ENCODE results near the gene ACTR1B. TPM values are rescaled to one million over a fixed set of nuclear protein-coding genes. Genes with fewer than 3 reads are reported as not detected.

ACTR1B gene
- total RNA-seq, 1 donor from 2014 or later, result 142 TPM

DNA sequence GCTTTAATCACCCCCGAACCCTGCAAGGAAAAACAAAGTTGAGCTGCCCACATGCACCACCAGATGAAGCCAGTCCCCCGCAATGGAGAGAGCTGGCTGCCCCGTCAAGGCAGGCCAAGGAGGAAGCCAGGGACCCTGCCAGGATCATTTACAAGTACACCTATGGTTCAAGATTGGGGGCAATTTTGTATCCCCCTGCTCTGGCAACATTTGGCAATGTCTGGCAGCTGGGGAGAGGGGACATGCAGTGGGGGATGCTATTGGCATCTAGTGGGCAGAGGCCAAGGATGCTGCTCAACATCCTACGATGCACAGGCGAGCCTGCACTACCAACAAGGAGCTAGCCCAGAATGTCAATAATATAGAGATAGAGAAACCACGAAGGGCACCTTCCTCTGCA is 1.9 kb downstream of the ACTR1B start:
- DNase-seq (ENCODE audit: low spot score), result no peak
- H3K27ac Mint-ChIP-seq, result peak overlapping the region; percentile 98
- H3K27me3 Mint-ChIP-seq (ENCODE audit: low read depth), result no peaks in the 10 kb centered on the region

DNA sequence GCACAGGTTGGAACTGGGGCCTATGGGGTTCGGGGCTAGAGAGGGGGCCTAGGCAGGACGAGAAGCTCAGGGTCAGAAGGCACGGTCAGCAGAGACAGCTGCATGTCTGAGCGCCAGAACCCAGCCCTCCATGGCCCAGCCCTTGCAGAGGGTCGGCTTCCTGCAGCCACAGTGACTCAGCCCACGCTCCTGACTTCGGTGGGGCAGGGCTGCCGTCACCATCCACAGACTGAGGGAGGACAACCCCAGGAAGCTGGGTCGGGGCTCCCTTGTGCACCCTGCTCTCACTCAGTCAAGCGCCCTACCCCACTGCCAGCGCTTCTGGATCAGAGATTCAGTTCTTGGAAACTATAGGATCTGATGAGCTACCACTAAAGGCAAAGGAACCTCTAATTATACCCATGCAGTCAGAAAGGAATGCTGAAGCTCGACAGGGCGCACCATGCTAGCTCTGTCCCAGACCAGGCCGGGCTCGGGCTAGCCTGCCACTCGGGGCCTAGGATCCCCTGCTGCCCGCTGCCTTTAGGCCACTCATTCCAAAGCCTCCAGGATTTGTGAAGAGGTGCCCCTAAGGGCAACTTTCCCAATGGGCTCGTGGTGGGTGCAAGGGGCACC is 3.0 kb downstream of the ACTR1B start:
- peak overlapping the region; percentile 98 for H3K27ac Mint-ChIP-seq
- peaks cover 28% of the 10 kb centered on the region for H3K4me1 Mint-ChIP-seq (ENCODE audit: low read depth)
- no peaks in the 10 kb centered on the region for H3K27me3 Mint-ChIP-seq (ENCODE audit: low read depth)
- no peak overlapping the region for H3K4me3 Mint-ChIP-seq (ENCODE audit: low read depth)
- no peaks in the 10 kb centered on the region for H3K9me3 Mint-ChIP-seq
- peaks cover 53% of the 10 kb centered on the region for H3K36me3 Mint-ChIP-seq (ENCODE audit: low read depth)
- intact Hi-C loops (cut with micrococcal nuclease), result loop anchor here (5.0 kb wide), 2 partner anchors 351 to 1514 kb away; partner anchors contain the start of gene DUSP2
- DNase-seq (ENCODE audit: low spot score), result no peak

More for the DNA sequence above, 1.9 kb downstream of the ACTR1B start:
- H3K36me3 Mint-ChIP-seq (ENCODE audit: low read depth), result peaks cover 46% of the 10 kb centered on the region
- intact Hi-C loops (cut with micrococcal nuclease), result loop anchor here (1.0 to 5.0 kb wide), 3 partner anchors 83 to 1515 kb away; partner anchors contain the start of gene DUSP2
- peaks cover 28% of the 10 kb centered on the region for H3K4me1 Mint-ChIP-seq (ENCODE audit: low read depth)
- no peaks in the 10 kb centered on the region for H3K9me3 Mint-ChIP-seq
- H3K4me3 Mint-ChIP-seq (ENCODE audit: low read depth), result peak overlapping the region; percentile 92

DNA sequence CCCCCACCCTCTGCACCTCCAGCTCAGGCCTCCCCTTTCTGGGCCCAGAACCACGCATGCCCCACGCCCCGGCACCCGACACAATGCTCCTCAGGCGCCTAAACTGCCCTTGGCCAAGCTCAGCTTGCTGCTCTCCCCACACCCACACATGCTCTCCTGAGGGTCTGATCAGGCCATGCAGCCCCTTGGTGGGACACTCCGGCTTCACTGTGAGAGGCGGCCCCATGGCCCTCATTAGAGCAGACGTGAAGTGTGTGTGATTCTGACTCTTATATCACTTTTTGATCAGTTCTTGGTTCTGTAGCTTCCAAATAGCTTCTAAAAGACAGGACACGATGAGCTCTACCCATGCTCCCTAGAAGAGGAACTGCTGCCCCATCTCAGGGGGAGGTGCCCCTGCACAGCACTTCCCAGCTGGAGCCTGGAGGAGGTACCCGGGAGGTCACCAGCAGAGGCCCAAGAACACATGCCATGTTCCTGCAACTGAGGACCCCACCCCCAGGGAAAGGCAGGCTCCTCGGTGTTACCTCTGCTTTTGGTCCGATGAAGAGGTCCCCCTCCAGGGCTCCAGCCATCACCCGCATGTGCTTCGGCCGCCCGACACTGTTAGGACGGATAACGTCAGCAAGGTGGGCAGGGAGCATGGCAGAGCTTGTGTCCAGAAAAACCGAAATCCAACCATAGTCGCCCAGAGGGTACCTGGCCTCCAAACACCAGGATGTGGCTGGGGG is 3.6 kb downstream of the ACTR1B start:
- Mint-ChIP-seq H3K4me3 (ENCODE audit: low read depth) (no peak overlapping the region), H3K27me3 (ENCODE audit: low read depth) (no peaks in the 10 kb centered on the region), H3K27ac (no peak overlapping the region), H3K9me3 (no peaks in the 10 kb centered on the region), H3K36me3 (ENCODE audit: low read depth) (peaks cover 57% of the 10 kb centered on the region), H3K4me1 (ENCODE audit: low read depth) (peaks cover 30% of the 10 kb centered on the region)
- intact Hi-C loops (cut with micrococcal nuclease), result loop anchor here (5.0 kb wide), 2 partner anchors 352 to 1513 kb away; partner anchors contain the start of gene DUSP2
- DNase-seq (ENCODE audit: low spot score), result no peak

DNA sequence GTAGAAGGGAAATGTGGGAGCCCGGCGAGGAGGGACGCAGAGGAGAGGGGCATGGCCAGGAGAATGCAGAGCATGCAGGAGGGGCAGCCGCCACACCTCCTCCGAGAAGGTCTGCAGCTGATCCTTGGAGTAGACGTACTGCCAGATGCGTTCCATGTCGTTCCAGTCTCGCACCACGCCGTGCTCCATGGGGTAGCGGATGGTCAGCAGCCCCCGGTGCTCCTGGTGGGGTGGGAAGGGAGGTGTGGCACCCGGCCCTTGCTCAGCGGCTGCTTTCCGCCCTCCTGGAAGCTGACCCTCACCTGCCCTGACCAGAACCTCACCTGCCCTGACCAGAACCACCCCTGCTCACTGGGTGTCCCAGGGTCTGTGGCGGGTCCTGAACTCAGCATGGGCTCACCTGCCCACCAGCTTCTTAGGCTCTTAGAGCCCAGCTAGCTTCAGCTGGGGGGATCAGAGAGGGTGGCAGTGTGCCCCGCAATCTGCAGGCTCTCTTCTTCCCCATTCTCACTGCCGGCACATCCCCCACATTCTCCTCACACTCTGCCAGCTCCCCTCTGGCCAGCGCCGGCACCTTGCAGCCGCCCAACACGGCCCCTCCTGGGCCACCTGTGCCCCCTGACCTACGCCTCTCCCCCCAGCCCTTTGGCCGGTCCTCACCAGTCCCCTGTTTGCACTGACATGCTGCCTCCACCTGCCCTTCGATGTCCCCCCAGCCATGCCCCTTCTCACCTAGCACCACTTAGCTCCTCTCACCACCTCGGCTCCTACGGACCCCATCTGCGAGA is 4.4 kb downstream of the ACTR1B start:
- no peak overlapping the region for H3K4me3 Mint-ChIP-seq (ENCODE audit: low read depth)
- H3K4me1 Mint-ChIP-seq (ENCODE audit: low read depth), result peaks cover 32% of the 10 kb centered on the region
- DNase-seq (ENCODE audit: low spot score), result no peak
- intact Hi-C loops (cut with micrococcal nuclease), result loop anchor here (5.0 kb wide), 2 partner anchors 353 to 1512 kb away; partner anchors contain the start of gene DUSP2
- H3K27me3 Mint-ChIP-seq (ENCODE audit: low read depth), result no peaks in the 10 kb centered on the region
- H3K9me3 Mint-ChIP-seq, result no peaks in the 10 kb centered on the region
- H3K27ac Mint-ChIP-seq, result no peak overlapping the region
- peaks cover 65% of the 10 kb centered on the region for H3K36me3 Mint-ChIP-seq (ENCODE audit: low read depth)

DNA sequence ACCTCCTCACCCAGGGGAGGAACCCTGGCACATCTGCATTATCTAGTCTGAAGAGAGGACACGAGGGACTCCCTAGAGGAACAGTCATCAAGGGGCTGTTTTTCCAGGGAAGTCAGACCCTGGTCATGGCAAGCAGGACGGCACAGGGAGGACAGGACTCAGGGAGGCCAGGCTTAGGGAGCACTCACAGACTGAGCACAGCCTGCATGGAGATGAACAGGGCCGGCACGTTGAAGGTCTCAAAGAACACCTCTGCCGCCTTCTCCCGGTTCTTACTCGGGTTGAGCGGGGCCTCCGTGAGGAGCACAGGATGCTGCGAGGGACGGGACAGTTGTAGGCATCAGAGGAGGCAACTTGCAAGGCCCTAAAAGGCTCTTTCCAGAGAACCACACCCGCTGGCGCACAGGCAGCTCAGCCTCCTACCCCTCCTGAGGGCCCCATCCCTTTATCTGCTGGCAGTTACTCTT is 5.1 kb downstream of the ACTR1B start:
- no peak for DNase-seq (ENCODE audit: low spot score)
- H3K4me1 Mint-ChIP-seq (ENCODE audit: low read depth), result peaks cover 38% of the 10 kb centered on the region
- H3K36me3 Mint-ChIP-seq (ENCODE audit: low read depth), result peaks cover 72% of the 10 kb centered on the region
- H3K9me3 Mint-ChIP-seq, result no peaks in the 10 kb centered on the region
- intact Hi-C loops (cut with micrococcal nuclease), result no loop called here
- no peak overlapping the region for H3K4me3 Mint-ChIP-seq (ENCODE audit: low read depth)
- no peak overlapping the region for H3K27ac Mint-ChIP-seq
- no peaks in the 10 kb centered on the region for H3K27me3 Mint-ChIP-seq (ENCODE audit: low read depth)

DNA sequence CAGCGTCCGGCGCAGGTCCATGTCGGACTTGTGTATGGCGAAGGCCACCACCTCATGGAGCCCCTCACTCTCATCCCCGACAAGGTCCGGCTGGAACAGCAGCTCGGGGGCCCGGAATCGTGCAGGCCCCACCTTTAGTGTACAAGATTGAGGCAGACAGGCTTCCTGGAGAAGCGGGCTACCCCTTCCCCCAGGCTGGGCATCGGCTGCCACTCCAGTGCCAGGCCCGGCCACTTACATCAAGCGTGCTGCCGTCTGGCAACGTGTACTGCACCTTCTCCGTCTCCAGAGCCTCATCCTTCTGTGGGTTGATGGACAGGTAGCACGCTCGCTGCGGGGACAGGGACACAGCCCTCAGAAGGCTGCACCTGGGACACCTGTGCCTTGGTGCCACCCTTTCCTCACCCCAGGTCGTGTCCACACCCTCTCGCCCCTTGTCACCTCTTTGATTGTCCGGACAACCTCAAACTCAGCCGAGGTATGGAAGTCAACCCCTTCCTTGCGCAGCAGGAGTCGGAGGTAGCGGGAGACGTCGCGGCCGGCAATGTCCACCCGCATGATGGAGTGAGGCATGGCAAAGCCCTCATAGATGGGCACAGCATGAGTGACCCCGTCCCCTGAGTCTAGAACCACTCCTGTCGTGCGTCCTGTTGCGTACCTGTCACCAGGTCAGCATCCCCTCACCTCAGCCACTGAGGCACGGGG is 5.7 kb downstream of the ACTR1B start:
- Mint-ChIP-seq H3K27me3 (ENCODE audit: low read depth) (no peaks in the 10 kb centered on the region), H3K36me3 (ENCODE audit: low read depth) (peaks cover 78% of the 10 kb centered on the region), H3K4me3 (ENCODE audit: low read depth) (no peak overlapping the region), H3K9me3 (no peaks in the 10 kb centered on the region), H3K4me1 (ENCODE audit: low read depth) (peaks cover 40% of the 10 kb centered on the region), H3K27ac (no peak overlapping the region)
- intact Hi-C loops (cut with micrococcal nuclease), result no loop called here
- no peak for DNase-seq (ENCODE audit: low spot score)

DNA sequence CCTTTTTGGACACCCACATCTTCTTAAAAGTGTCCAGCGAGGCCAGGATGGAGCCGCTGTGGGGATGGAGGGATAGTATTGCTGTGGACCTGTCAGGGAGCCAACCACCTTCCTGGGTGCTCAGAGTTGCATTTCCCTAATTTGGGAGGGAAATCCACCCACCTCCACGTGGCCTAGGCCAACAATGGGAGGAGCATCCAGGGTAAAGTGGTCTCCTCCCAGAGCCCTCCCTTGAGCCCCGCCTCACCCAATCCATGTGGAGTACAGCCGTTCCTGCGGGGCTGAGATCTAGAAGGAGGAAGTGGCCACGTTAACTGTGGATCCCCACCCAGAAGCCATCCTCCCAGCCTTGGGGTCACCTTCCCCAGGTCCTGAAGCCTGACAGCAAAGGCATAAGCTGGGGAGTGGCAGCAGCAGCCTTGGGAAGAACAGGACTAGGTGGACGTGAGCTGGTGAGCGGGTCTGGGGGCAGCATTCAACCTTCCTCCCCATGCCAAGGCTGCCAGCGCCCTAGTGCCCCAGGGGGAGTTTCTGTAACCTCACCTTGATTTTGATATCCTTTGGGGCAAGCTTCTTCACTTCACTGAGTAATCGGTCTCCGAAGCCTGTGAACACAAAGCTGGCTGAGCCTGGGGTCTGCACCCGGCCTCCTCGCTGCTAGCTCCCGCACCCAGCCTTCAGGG is 6.8 kb downstream of the ACTR1B start:
- no peak overlapping the region for H3K27ac Mint-ChIP-seq
- no peaks in the 10 kb centered on the region for H3K27me3 Mint-ChIP-seq (ENCODE audit: low read depth)
- H3K36me3 Mint-ChIP-seq (ENCODE audit: low read depth), result peaks cover 76% of the 10 kb centered on the region
- H3K9me3 Mint-ChIP-seq, result no peaks in the 10 kb centered on the region
- H3K4me1 Mint-ChIP-seq (ENCODE audit: low read depth), result peaks cover 32% of the 10 kb centered on the region
- intact Hi-C loops (cut with micrococcal nuclease), result no loop called here
- DNase-seq (ENCODE audit: low spot score), result no peak
- H3K4me3 Mint-ChIP-seq (ENCODE audit: low read depth), result no peak overlapping the region

DNA sequence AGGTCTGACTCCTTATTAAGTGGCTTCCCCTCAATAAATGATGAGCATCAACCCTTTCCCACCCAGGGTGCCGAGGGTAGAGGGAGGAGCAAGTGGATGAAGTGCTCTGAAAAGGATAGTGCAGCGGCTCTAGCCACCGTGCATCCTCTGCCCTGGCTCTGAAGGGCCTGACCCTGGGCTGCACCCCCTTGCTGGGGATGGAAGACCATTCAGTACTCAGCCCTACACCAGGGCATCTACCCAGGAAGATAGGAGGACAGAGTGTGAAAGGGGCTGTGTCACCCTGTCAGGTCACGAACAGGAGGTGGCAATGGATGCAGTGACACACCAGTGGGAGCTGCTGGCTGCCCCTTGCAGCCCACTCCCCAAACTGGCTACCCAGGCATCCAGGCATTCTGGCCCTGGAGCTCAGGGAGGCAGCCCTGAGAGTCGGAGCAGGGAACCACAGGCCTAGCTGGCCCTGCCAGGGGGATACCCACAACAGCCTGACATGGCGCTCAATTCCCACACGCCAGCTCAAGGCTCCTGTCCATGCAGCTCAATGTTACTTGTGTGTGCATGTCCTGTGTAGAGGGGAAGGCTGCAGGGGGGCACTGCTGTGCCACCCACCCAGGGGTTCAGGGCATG is 7.6 kb downstream of the ACTR1B start:
- Mint-ChIP-seq H3K27ac (no peak overlapping the region), H3K4me1 (ENCODE audit: low read depth) (peaks cover 24% of the 10 kb centered on the region), H3K4me3 (ENCODE audit: low read depth) (no peak overlapping the region), H3K9me3 (no peaks in the 10 kb centered on the region), H3K27me3 (ENCODE audit: low read depth) (no peaks in the 10 kb centered on the region), H3K36me3 (ENCODE audit: low read depth) (peaks cover 68% of the 10 kb centered on the region)
- intact Hi-C loops (cut with micrococcal nuclease), result no loop called here
- DNase-seq (ENCODE audit: low spot score), result no peak

DNA sequence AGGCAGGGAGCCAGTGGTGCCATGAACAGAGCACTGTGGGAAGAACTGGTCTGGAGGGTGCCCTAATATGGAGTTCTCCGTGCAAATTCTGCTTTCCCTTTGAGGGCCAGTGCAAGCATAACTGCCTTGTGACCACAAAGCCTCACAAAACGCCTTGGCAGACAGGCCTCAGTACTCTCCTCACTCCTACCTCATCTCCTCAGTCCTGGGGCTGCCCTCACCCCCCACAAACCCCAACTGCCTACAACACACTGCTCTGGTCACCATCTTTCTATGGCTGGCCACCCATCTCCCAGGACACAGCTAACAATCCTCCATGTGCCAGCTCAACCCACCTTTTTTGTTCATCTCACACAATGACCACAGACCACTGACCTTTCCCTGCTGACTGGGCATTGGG is 9.1 kb downstream of the ACTR1B start:
- no peak for DNase-seq (ENCODE audit: low spot score)
- Mint-ChIP-seq H3K36me3 (ENCODE audit: low read depth) (peaks cover 65% of the 10 kb centered on the region), H3K9me3 (no peaks in the 10 kb centered on the region), H3K4me1 (ENCODE audit: low read depth) (peaks cover 18% of the 10 kb centered on the region), H3K27me3 (ENCODE audit: low read depth) (no peaks in the 10 kb centered on the region), H3K4me3 (ENCODE audit: low read depth) (no peak overlapping the region), H3K27ac (peak overlapping the region; percentile 55)
- intact Hi-C loops (cut with micrococcal nuclease), result no loop called here

DNA sequence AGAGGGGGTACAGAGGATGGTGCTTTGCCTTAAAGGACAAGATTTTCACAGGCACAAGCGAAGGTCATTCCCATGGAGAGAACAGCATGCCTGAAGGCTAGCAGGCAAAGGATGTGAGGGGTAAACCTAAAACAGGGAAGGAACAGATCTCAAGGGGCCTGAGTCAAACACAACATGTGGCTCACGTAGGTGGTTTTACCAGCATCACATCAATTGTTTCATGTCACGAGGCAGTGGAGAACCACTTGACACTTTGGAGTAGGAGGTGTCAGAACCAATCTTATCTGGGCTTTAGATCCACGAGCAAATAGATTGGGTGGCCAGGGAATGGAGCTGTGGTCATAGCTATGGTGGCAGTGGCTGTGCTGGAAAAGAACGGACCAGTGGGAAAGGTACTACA is 9.5 kb downstream of the ACTR1B start:
- Mint-ChIP-seq H3K4me3 (ENCODE audit: low read depth) (no peak overlapping the region), H3K36me3 (ENCODE audit: low read depth) (peaks cover 67% of the 10 kb centered on the region), H3K27me3 (ENCODE audit: low read depth) (no peaks in the 10 kb centered on the region), H3K27ac (peak overlapping the region; percentile 55), H3K9me3 (no peaks in the 10 kb centered on the region), H3K4me1 (ENCODE audit: low read depth) (peaks cover 18% of the 10 kb centered on the region)
- intact Hi-C loops (cut with micrococcal nuclease), result no loop called here
- no peak for DNase-seq (ENCODE audit: low spot score)

DNA sequence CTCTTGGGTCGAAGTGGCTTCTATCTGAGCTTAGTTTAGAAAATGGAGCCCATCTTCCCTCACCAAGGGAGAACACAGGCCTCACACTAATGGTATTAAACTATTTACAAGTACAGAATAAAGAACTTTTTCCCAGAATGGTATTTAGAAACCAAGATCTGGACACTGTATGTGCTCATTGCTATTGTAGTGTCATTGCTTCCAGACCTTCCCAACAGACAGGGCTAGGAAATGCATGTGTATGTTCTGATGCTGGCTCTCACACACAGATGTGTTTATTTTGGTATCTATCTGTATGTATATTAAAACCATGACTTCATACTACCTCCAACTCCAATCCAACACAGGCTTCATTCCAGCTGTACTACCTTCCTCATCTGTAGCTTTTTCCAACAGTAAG is 10.0 kb downstream of the ACTR1B start:
- H3K36me3 Mint-ChIP-seq (ENCODE audit: low read depth), result peaks cover 71% of the 10 kb centered on the region
- H3K9me3 Mint-ChIP-seq, result no peaks in the 10 kb centered on the region
- intact Hi-C loops (cut with micrococcal nuclease), result no loop called here
- H3K27ac Mint-ChIP-seq, result peak overlapping the region; percentile 55
- peaks cover 18% of the 10 kb centered on the region for H3K4me1 Mint-ChIP-seq (ENCODE audit: low read depth)
- H3K4me3 Mint-ChIP-seq (ENCODE audit: low read depth), result no peak overlapping the region
- H3K27me3 Mint-ChIP-seq (ENCODE audit: low read depth), result no peaks in the 10 kb centered on the region
- no peak for DNase-seq (ENCODE audit: low spot score)
